A673 (cell line): ENCODE data around the gene SERAC1. TPM values are rescaled to one million over a fixed set of nuclear protein-coding genes. Genes with fewer than 3 reads are reported as not detected.

ENCODE experiments used
- BruUV-seq: library from RNA; stranded (reverse); fragments of 400-500 nt; replicated peaks from 2 replicates; lab custom pipeline; 2021; lab: Mats Ljungman, UMichigan
- CTCF ChIA-PET: fragments of 300-600 bp; sonication (Branson Sonifier 250); formaldehyde crosslinking; loops from one replicate; lab custom pipeline; 2022; ENCODE audit warnings: antibody characterized with exemption; lab: Charles Lee
- POLR2A ChIA-PET: fragments of 300-600 bp; sonication (Branson Sonifier 250); formaldehyde crosslinking; loops from one replicate; lab custom pipeline; 2022; ENCODE audit warnings: antibody characterized with exemption; ENCODE audit not compliant: low non-redundant PET; lab: Charles Lee
- DNase-seq: peaks from one replicate; pipeline ENCODE4 v3.0.0-alpha.2; 2015; ENCODE audit warnings: low spot score
- H3K27ac ChIP-seq: fragments of 200-600 bp; sonication (generic); 2 replicates; pipeline ENCODE4 v1.5.1; 2016; ENCODE audit warnings: mixed run types, low read depth, mild to moderate bottlenecking, mixed read lengths, antibody characterized with exemption, low read length; ENCODE audit not compliant: poor library complexity, severe bottlenecking
- H3K27me3 ChIP-seq: fragments of 200-600 bp; sonication (generic); replicated peaks from 2 replicates; pipeline ENCODE4 v1.6.1; 2017; ENCODE audit warnings: mixed run types, low read depth, mild to moderate bottlenecking, mixed read lengths, antibody characterized with exemption, low read length; ENCODE audit not compliant: insufficient read depth, poor library complexity
- H3K36me3 ChIP-seq: fragments of 200-600 bp; sonication (generic); 2 replicates; pipeline ENCODE4 v1.6.1; 2016; ENCODE audit warnings: mixed run types, mild to moderate bottlenecking, mixed read lengths, antibody characterized with exemption, low read length; ENCODE audit not compliant: insufficient read depth, poor library complexity, severe bottlenecking
- H3K4me1 ChIP-seq: fragments of 200-600 bp; sonication (generic); 2 replicates; pipeline ENCODE4 v1.6.1; 2017; ENCODE audit warnings: mixed run types, mild to moderate bottlenecking, mixed read lengths, antibody characterized with exemption, low read length; ENCODE audit not compliant: insufficient read depth, poor library complexity, severe bottlenecking
- H3K4me3 ChIP-seq: fragments of 200-600 bp; sonication (generic); 2 replicates; pipeline ENCODE4 v1.5.1; 2016; ENCODE audit warnings: low read depth, mixed run types, mild to moderate bottlenecking, mixed read lengths, low read length; ENCODE audit not compliant: poor library complexity, severe bottlenecking
- H3K9me3 ChIP-seq: fragments of 200-600 bp; sonication (generic); 2 replicates; pipeline ENCODE4 v1.6.1; 2016; ENCODE audit warnings: mixed run types, low read depth, mild to moderate bottlenecking, mixed read lengths, antibody characterized with exemption, low read length; ENCODE audit not compliant: poor library complexity, severe bottlenecking
- EZH2 ChIP-seq: fragments of 200-600 bp; sonication (generic); IDR thresholded peaks from 2 replicates; pipeline ENCODE4 v1.6.1; 2017; ENCODE audit warnings: borderline replicate concordance, low read depth, mild to moderate bottlenecking, mixed read lengths, antibody characterized with exemption, low read length; ENCODE audit not compliant: poor library complexity, severe bottlenecking
- intact Hi-C: fragments of 100-400 bp; cut with micrococcal nuclease; formaldehyde crosslinking; loops from one replicate; pipeline ENCODE4 v1.10.0; 2022; ENCODE audit not compliant: unreplicated experiment
- total RNA-seq: library from RNA; stranded (reverse); gene quantifications from 2 replicates; pipeline ENCODE4 v1.2.3, GENCODE V29; 2021
- TF ChIP-seq, protein P1 (sequence below): fragments of 300-800, 200-600 bp; sonication (generic); conservative IDR thresholded peaks from 2 replicates; pipeline ENCODE4 v1.5.1; 2017; ENCODE audit warnings: low read depth, mild to moderate bottlenecking, antibody characterized with exemption, low read length, moderate library complexity, mixed read lengths

Gene SERAC1
- total RNA-seq, 1 experiment from 2014 or later = 8.1 TPM

GRCh38 chr6:158122048-158122447, 46.0 kb downstream of the SERAC1 start:
- ChIA-PET POLR2A (no interaction called here), CTCF (no interaction called here)
- BruUV-seq = no TSS peak

DNA sequence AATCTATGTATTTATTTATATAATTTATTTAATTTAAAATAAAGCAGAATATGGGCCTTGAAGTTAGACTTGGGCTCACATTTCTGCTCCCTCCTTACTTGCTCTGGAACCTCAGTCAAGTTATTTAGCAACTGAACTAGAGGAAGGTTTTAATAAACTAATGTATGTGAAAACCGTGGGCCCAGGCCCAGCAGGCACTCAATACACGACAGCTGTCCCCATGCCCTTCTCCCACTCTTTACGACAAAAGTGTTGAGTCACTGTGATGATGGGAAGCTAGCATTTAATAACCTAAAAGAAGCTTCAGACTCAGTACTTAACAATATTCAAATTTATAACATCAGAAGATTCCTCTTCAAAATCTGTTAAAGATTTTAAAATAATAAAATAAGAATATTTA, 46.7 kb downstream of the SERAC1 start:
- ChIA-PET POLR2A (no interaction called here), CTCF (interaction anchor here (0.6 kb wide), 1 partner anchor 128 kb away, joined by 8 read pairs; no protein-coding TSS in a partner anchor)
- intact Hi-C loops = no loop called here
- Histone ChIP-seq H3K27ac (no peak overlapping the region), H3K36me3 (no peaks in the 10 kb centered on the region), H3K4me1 (no peaks in the 10 kb centered on the region), H3K9me3 (no peaks in the 10 kb centered on the region), H3K27me3 (no peaks in the 10 kb centered on the region), H3K4me3 (no peak overlapping the region)
- DNase-seq = peak; percentile 71
- TF ChIP-seq EZH2 = no peak
- TF ChIP-seq, protein P1, sequence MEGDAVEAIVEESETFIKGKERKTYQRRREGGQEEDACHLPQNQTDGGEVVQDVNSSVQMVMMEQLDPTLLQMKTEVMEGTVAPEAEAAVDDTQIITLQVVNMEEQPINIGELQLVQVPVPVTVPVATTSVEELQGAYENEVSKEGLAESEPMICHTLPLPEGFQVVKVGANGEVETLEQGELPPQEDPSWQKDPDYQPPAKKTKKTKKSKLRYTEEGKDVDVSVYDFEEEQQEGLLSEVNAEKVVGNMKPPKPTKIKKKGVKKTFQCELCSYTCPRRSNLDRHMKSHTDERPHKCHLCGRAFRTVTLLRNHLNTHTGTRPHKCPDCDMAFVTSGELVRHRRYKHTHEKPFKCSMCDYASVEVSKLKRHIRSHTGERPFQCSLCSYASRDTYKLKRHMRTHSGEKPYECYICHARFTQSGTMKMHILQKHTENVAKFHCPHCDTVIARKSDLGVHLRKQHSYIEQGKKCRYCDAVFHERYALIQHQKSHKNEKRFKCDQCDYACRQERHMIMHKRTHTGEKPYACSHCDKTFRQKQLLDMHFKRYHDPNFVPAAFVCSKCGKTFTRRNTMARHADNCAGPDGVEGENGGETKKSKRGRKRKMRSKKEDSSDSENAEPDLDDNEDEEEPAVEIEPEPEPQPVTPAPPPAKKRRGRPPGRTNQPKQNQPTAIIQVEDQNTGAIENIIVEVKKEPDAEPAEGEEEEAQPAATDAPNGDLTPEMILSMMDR = no peak
- BruUV-seq = no TSS peak

More at GRCh38 chr6:158122048-158122447, 46.0 kb downstream of the SERAC1 start:
- Histone ChIP-seq H3K9me3 (no peaks in the 10 kb centered on the region), H3K4me3 (no peak overlapping the region), H3K36me3 (no peaks in the 10 kb centered on the region), H3K27me3 (no peaks in the 10 kb centered on the region), H3K27ac (no peak overlapping the region), H3K4me1 (no peaks in the 10 kb centered on the region)
- no peak for DNase-seq
- intact Hi-C loops = no loop called here
- TF ChIP-seq EZH2 = no peak
- TF ChIP-seq, protein P1 = no peak

- Histone ChIP-seq H3K4me3 (no peak overlapping the region), H3K9me3 (no peaks in the 10 kb centered on the region), H3K36me3 (no peaks in the 10 kb centered on the region), H3K27me3 (no peaks in the 10 kb centered on the region), H3K4me1 (no peaks in the 10 kb centered on the region), H3K27ac (no peak overlapping the region)
- TF ChIP-seq EZH2 = no peak
- TF ChIP-seq, protein P1 = no peak
- CTCF ChIA-PET = no interaction called here
- no TSS peak for BruUV-seq
- intact Hi-C loops = no loop called here
- DNase-seq = no peak
- POLR2A ChIA-PET = no interaction called here
Observed at GRCh38 chr6:158118886-158119285, 49.2 kb downstream of the SERAC1 start.
